Measurements from ENCODE around the gene NUAK2.
"Not testable (repeated sequence)": the region's sequence is repeated elsewhere in the genome, so short reads cannot be mapped to it uniquely, and the experiment has no call there.

The NUAK2 gene

GRCh38 chr1:205321162-205321958 is at the start of gene NUAK2:
TSS of gene NUAK2 (minus strand) at chr1:205321745. CDS start at chr1:205321628, 117 bp downstream.
- peak; percentile 87 for DNase-seq

GRCh38 chr1:205370780-205371179 is 49.2 kb upstream of the NUAK2 start:
- DNase-seq, result no peak

- no peak for DNase-seq
Measured at GRCh38 chr1:205369701-205370123, 48.2 kb upstream of the NUAK2 start.

GRCh38 chr1:205368478-205368877 is 46.9 kb upstream of the NUAK2 start:
- DNase-seq, result no peak

- no peak for DNase-seq
Measured at GRCh38 chr1:205365945-205366463, 44.5 kb upstream of the NUAK2 start.

- DNase-seq, result not testable (repeated sequence)
Measured at GRCh38 chr1:205365086-205365485, 43.5 kb upstream of the NUAK2 start.

GRCh38 chr1:205360891-205361290 is 39.3 kb upstream of the NUAK2 start:
- DNase-seq, result no peak

- no peak for DNase-seq
Measured at GRCh38 chr1:205359771-205360565, 38.4 kb upstream of the NUAK2 start.

- DNase-seq, result no peak
Measured at GRCh38 chr1:205358579-205358978, 37.0 kb upstream of the NUAK2 start.

- DNase-seq, result no peak
Measured at GRCh38 chr1:205357567-205357966, 36.0 kb upstream of the NUAK2 start.

GRCh38 chr1:205356440-205357139 is 35.0 kb upstream of the NUAK2 start, which contains the start of gene KLHDC8A:
TSS of gene KLHDC8A (minus strand) at chr1:205356922. CDS start at chr1:205343604, 13,318 bp downstream.
- DNase-seq, result no peak

GRCh38 chr1:205355075-205355453 is 33.5 kb upstream of the NUAK2 start:
- DNase-seq, result no peak

GRCh38 chr1:205354259-205355074 is 32.9 kb upstream of the NUAK2 start:
- peak; percentile 52 for DNase-seq

GRCh38 chr1:205353612-205354011 is 32.1 kb upstream of the NUAK2 start:
- no peak for DNase-seq

- DNase-seq, result no peak
Measured at GRCh38 chr1:205353191-205353590, 31.6 kb upstream of the NUAK2 start.

GRCh38 chr1:205351984-205352713 is 30.6 kb upstream of the NUAK2 start:
- no peak for DNase-seq

- DNase-seq, result no peak
Measured at GRCh38 chr1:205350691-205351141, 29.2 kb upstream of the NUAK2 start.

- DNase-seq, result no peak
Measured at GRCh38 chr1:205350124-205350523, 28.6 kb upstream of the NUAK2 start.

- no peak for DNase-seq
Measured at GRCh38 chr1:205348554-205349487, 27.3 kb upstream of the NUAK2 start.

- DNase-seq, result no peak
Measured at GRCh38 chr1:205346956-205347574, 25.5 kb upstream of the NUAK2 start.

Data from CD4-positive, alpha-beta T cell treated with Interleukin-15 for 1 hour (primary cell).